Stimulated activated CD8-positive, alpha-beta memory T cell treated with anti-CD3 and anti-CD28 coated beads, Interleukin-7, amount 100 ng/mL, for 1 hour (primary cell): ENCODE measurements around the gene TDRD10.

Experiments used
- DNase-seq, 2 donors: peaks; one replicate each; pipeline ENCODE4 v3.0.0-alpha.2; 2020; ENCODE audit warnings: low read depth in 2 of 2

Gene TDRD10

GRCh38 chr1:154502066-154502743, at the start of gene TDRD10, which contains the start of gene SHE:
Gene TDRD10 (plus strand): TSS chr1:154502219. CDS start chr1:154506904, 4,685 bp downstream.
Gene SHE (minus strand): TSS chr1:154502412. CDS start chr1:154502026, 386 bp downstream.
- DNase-seq: no peak

GRCh38 chr1:154453161-154453560, 48.9 kb upstream of the TDRD10 start:
- DNase-seq: no peak

GRCh38 chr1:154453574-154454352, 48.3 kb upstream of the TDRD10 start:
- no peak for DNase-seq

- no peak for DNase-seq
Observed at GRCh38 chr1:154454386-154455120, 47.5 kb upstream of the TDRD10 start.

- DNase-seq: no peak
Observed at GRCh38 chr1:154456631-154457030, 45.4 kb upstream of the TDRD10 start.

GRCh38 chr1:154459080-154459479, 42.9 kb upstream of the TDRD10 start:
- DNase-seq: no peak

- no peak for DNase-seq
Observed at GRCh38 chr1:154460695-154461260, 41.2 kb upstream of the TDRD10 start.

- DNase-seq: peak; percentile 26
Observed at GRCh38 chr1:154463512-154463990, 38.5 kb upstream of the TDRD10 start.

GRCh38 chr1:154465621-154466195, 36.3 kb upstream of the TDRD10 start:
- DNase-seq: no peak

GRCh38 chr1:154466206-154466605, 35.8 kb upstream of the TDRD10 start:
- no peak for DNase-seq

- no peak for DNase-seq
Observed at GRCh38 chr1:154466921-154467417, 35.0 kb upstream of the TDRD10 start.

GRCh38 chr1:154467434-154468102, 34.5 kb upstream of the TDRD10 start:
- no peak for DNase-seq

- no peak for DNase-seq
Observed at GRCh38 chr1:154468535-154469250, 33.3 kb upstream of the TDRD10 start.

GRCh38 chr1:154469844-154470560, 32.0 kb upstream of the TDRD10 start:
- DNase-seq: no peak

- DNase-seq: no peak
Observed at GRCh38 chr1:154471304-154471703, 30.7 kb upstream of the TDRD10 start.

GRCh38 chr1:154474802-154475201, 27.2 kb upstream of the TDRD10 start:
- no peak for DNase-seq

- no peak for DNase-seq
Observed at GRCh38 chr1:154476791-154477190, 25.2 kb upstream of the TDRD10 start.

- no peak for DNase-seq
Observed at GRCh38 chr1:154478013-154478412, 24.0 kb upstream of the TDRD10 start.

GRCh38 chr1:154478639-154479038, 23.4 kb upstream of the TDRD10 start:
- DNase-seq: no peak
